DOHH2 (cell line): ENCODE measurements around the gene TLK2.
"Not testable (repeated sequence)": the region's sequence is repeated elsewhere in the genome, so short reads cannot be mapped to it uniquely, and the experiment has no call there.

Experiments used
- CTCF ChIP-seq: fragments of 200-600 bp; sonication (generic); IDR thresholded peaks from one replicate; pipeline ENCODE4 v1.5.1; 2014; ENCODE audit warnings: antibody characterized with exemption, mild to moderate bottlenecking, low read depth, low read length; ENCODE audit not compliant: poor library complexity, severe bottlenecking
- EZH2phosphoT487 ChIP-seq: fragments of 200-600 bp; sonication (generic); IDR thresholded peaks from 2 replicates; pipeline ENCODE4 v1.6.1; 2017; ENCODE audit warnings: borderline replicate concordance, mild to moderate bottlenecking, antibody characterized with exemption, low read length, moderate library complexity, mixed read lengths

DNA sequence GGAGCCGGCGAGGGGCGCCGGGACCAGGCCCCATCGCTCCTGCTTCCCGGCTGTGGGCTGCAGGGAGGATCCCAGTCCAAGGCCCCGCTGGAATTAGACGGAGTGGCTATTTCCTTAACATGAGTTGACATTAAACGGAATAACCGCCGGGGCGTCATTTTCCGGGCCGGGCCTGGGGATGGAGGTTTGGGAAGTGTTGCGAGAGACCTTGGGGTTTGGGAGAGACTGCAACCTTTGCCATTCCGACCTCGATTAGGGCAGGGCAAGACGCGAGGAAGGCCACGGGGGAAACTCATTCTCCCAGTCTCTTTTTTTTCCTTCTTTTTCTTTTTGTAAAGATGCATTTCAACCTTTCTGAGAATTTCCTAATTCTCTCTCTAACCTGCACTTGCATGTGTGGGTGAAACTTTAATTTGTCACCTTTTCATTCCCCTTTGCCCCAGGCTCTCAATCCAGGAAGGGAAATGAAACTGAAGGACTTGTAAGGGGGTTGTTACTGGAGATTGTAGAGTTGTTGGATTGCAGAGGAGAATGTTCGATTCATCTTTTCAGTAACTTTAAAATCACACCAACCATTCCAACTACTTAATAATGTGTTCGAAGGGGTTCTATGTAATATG, 1.1 kb downstream of the TLK2 start:
- not testable (repeated sequence) for TF ChIP-seq CTCF, EZH2phosphoT487
